Measurements from ENCODE around the gene AFF3.
"Not testable (repeated sequence)": the region's sequence is repeated elsewhere in the genome, so short reads cannot be mapped to it uniquely, and the experiment has no call there.

The AFF3 gene

GRCh38 chr2:100142393-100142792 is at the start of gene AFF3:
AFF3 (minus strand) TSS chr2:100142590; CDS start chr2:100104454, 38,136 bp downstream.
- peak; percentile 50 for DNase-seq (ENCODE audit: low spot score)

GRCh38 chr2:100189387-100189786 is 47.0 kb upstream of the AFF3 start:
- no peak for DNase-seq (ENCODE audit: low spot score)

GRCh38 chr2:100188326-100188725 is 45.9 kb upstream of the AFF3 start:
- DNase-seq (ENCODE audit: low spot score), result no peak

- no peak for DNase-seq (ENCODE audit: low spot score)
These were observed 43.7 kb upstream of the AFF3 start for GRCh38 chr2:100186126-100186525.

- DNase-seq (ENCODE audit: low spot score), result no peak
These were observed 43.1 kb upstream of the AFF3 start for GRCh38 chr2:100185516-100185915.

GRCh38 chr2:100185105-100185504 is 42.7 kb upstream of the AFF3 start:
- no peak for DNase-seq (ENCODE audit: low spot score)

GRCh38 chr2:100184055-100184737 is 41.8 kb upstream of the AFF3 start:
- no peak for DNase-seq (ENCODE audit: low spot score)

- no peak for DNase-seq (ENCODE audit: low spot score)
These were observed 40.3 kb upstream of the AFF3 start for GRCh38 chr2:100182494-100183361.

GRCh38 chr2:100180503-100180902 is 38.1 kb upstream of the AFF3 start:
- no peak for DNase-seq (ENCODE audit: low spot score)

- DNase-seq (ENCODE audit: low spot score), result no peak
These were observed 37.4 kb upstream of the AFF3 start for GRCh38 chr2:100179806-100180205.

GRCh38 chr2:100178864-100179263 is 36.5 kb upstream of the AFF3 start:
- no peak for DNase-seq (ENCODE audit: low spot score)

- DNase-seq (ENCODE audit: low spot score), result no peak
These were observed 35.8 kb upstream of the AFF3 start for GRCh38 chr2:100178085-100178788.

GRCh38 chr2:100176925-100177324 is 34.5 kb upstream of the AFF3 start:
- DNase-seq (ENCODE audit: low spot score), result no peak

GRCh38 chr2:100174026-100174431 is 31.6 kb upstream of the AFF3 start:
- no peak for DNase-seq (ENCODE audit: low spot score)

GRCh38 chr2:100166701-100167100 is 24.3 kb upstream of the AFF3 start:
- DNase-seq (ENCODE audit: low spot score), result no peak

- no peak for DNase-seq (ENCODE audit: low spot score)
These were observed 21.2 kb upstream of the AFF3 start for GRCh38 chr2:100163605-100164004.

- no peak for DNase-seq (ENCODE audit: low spot score)
These were observed 19.7 kb upstream of the AFF3 start for GRCh38 chr2:100161945-100162620.

- no peak for DNase-seq (ENCODE audit: low spot score)
These were observed 18.0 kb upstream of the AFF3 start for GRCh38 chr2:100160396-100160795.

GRCh38 chr2:100151832-100152231 is 9.4 kb upstream of the AFF3 start:
- DNase-seq (ENCODE audit: low spot score), result not testable (repeated sequence)

GRCh38 chr2:100151310-100151709 is 8.9 kb upstream of the AFF3 start:
- no peak for DNase-seq (ENCODE audit: low spot score)

- DNase-seq (ENCODE audit: low spot score), result no peak
These were observed 6.5 kb upstream of the AFF3 start for GRCh38 chr2:100148883-100149282.

GRCh38 chr2:100146657-100146960 is 4.2 kb upstream of the AFF3 start:
- no peak for DNase-seq (ENCODE audit: low spot score)

Measured in CD4-positive, alpha-beta T cell treated with Interleukin-6 at 100 ng/mL for 8 hours (primary cell).